PC-3 (cell line): ENCODE results near the gene HAVCR1. TPM values are rescaled to one million over a fixed set of nuclear protein-coding genes. Genes with fewer than 3 reads are reported as not detected.

Experiments
- ATAC-seq: fragments of 200-7000 bp; cut with Tn5 transposase; 2 replicates; pipeline ENCODE4 v1.9.1; 2020; ENCODE audit warnings: mild to moderate bottlenecking, moderate library complexity
- BruUV-seq: library from RNA; stranded (reverse); fragments of 400-500 nt; replicated peaks from 2 replicates; lab custom pipeline; 2021; lab: Mats Ljungman, UMichigan
- CTCF ChIA-PET: fragments of 300-600 bp; sonication (Branson Sonifier 250); formaldehyde crosslinking; loops from one replicate; lab custom pipeline; 2022; ENCODE audit warnings: antibody characterized with exemption; lab: Charles Lee
- POLR2A ChIA-PET: fragments of 300-600 bp; sonication (Branson Sonifier 250); formaldehyde crosslinking; loops from one replicate; lab custom pipeline; 2022; ENCODE audit warnings: antibody characterized with exemption; ENCODE audit not compliant: unreplicated experiment; lab: Charles Lee
- DNase-seq: peaks from one replicate; pipeline ENCODE4 v3.0.0-alpha.2; 2015
- H2AFZ ChIP-seq: fragments of 300-600 bp; sonication (generic); 2 replicates; pipeline ENCODE4 v1.6.0; 2016; ENCODE audit warnings: antibody characterized with exemption, low read length
- H3F3A ChIP-seq: fragments of 300-600 bp; sonication (generic); one replicate; pipeline ENCODE4 v1.6.0; 2017; ENCODE audit warnings: antibody characterized with exemption, low read length, control low read depth, mild to moderate bottlenecking; ENCODE audit not compliant: unreplicated experiment
- H3K27ac ChIP-seq: fragments of 300-600 bp; sonication (generic); 2 replicates; pipeline ENCODE4 v1.5.1; 2016; ENCODE audit warnings: mild to moderate bottlenecking, low read length
- H3K27me3 ChIP-seq: fragments of 300-600 bp; sonication (generic); 2 replicates; pipeline ENCODE4 v1.6.1; 2016; ENCODE audit warnings: low read length, mixed read lengths
- H3K36me3 ChIP-seq: fragments of 300-600 bp; sonication (generic); 2 replicates; pipeline ENCODE4 v1.6.1; 2016; ENCODE audit warnings: low read depth, mixed run types, low read length, mixed read lengths
- H3K4me1 ChIP-seq: fragments of 300-600 bp; sonication (generic); 2 replicates; pipeline ENCODE4 v1.5.1; 2016; ENCODE audit warnings: low read length; ENCODE audit not compliant: insufficient read depth
- H3K4me2 ChIP-seq: fragments of 300-600 bp; sonication (generic); 2 replicates; pipeline ENCODE4 v1.6.0; 2016; ENCODE audit warnings: low read length
- H3K4me3 ChIP-seq: fragments of 300-600 bp; sonication (generic); 2 replicates; pipeline ENCODE4 v1.5.1; 2016; ENCODE audit warnings: mild to moderate bottlenecking, low read length, mixed read lengths
- H3K79me2 ChIP-seq: fragments of 300-600 bp; sonication (generic); 2 replicates; pipeline ENCODE4 v1.6.1; 2017; ENCODE audit warnings: low read length, mixed read lengths
- H3K9ac ChIP-seq: fragments of 300-600 bp; sonication (generic); 2 replicates; pipeline ENCODE4 v1.6.0; 2016; ENCODE audit warnings: mild to moderate bottlenecking, low read length
- H3K9me2 ChIP-seq: fragments of 300-600 bp; sonication (generic); replicated peaks from 2 replicates; pipeline ENCODE4 v1.6.1; 2016; ENCODE audit warnings: mixed run types, low read length, mixed read lengths
- H3K9me3 ChIP-seq: fragments of 300-600 bp; sonication (generic); 2 replicates; pipeline ENCODE4 v1.6.1; 2016; ENCODE audit warnings: low read length, mixed read lengths
- H4K20me1 ChIP-seq: fragments of 300-600 bp; sonication (generic); 2 replicates; pipeline ENCODE4 v1.6.1; 2016; ENCODE audit warnings: low read length, mixed read lengths
- EZH2 ChIP-seq: fragments of 300-600 bp; sonication (generic); IDR thresholded peaks from one replicate; pipeline ENCODE4 v1.6.1; 2017; ENCODE audit warnings: antibody characterized with exemption, mild to moderate bottlenecking, low read length; ENCODE audit not compliant: unreplicated experiment
- EZH2phosphoT487 ChIP-seq: fragments of 300-600 bp; sonication (generic); IDR thresholded peaks from 2 replicates; pipeline ENCODE4 v1.6.1; 2018; ENCODE audit warnings: mild to moderate bottlenecking, antibody characterized with exemption, low read length, borderline replicate concordance
- intact Hi-C: fragments of 100-400 bp; cut with micrococcal nuclease; formaldehyde crosslinking; loops from 2 replicates; pipeline ENCODE4 v1.9.0; 2023
- total RNA-seq: library from RNA; depleted of rRNA; stranded (reverse); fragments of >200 nt; gene quantifications from 2 replicates; pipeline ENCODE4 v1.2.3, GENCODE V29; 2014
- TF ChIP-seq, protein P1 (sequence below): fragments of 300-600 bp; sonication (generic); conservative IDR thresholded peaks from 2 replicates; pipeline ENCODE4 v1.5.1; 2017; ENCODE audit warnings: antibody characterized with exemption, low read depth, mild to moderate bottlenecking, low read length

HAVCR1 gene
- total RNA-seq, 1 experiment from 2014 or later = not detected

DNA sequence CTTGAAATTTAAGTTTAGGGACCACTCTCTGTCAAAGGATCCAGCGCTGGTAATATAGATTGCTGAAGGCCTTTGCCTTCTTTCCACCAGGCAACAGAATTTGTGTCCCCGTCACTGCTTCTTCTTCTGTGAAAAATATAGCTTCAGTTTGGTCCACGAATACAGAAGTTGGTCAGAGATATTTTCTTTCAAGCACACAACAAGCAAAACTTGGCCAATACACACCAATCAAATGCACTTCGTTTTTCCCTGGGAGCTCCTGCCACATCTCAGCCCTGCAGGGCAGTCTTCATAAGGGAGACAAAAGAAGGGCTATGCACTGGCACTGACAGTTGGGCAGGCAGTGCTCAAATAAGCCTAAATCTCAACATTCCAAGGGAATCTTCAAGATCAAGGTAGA is 27.0 kb upstream of the HAVCR1 start:
- Histone ChIP-seq H3K27me3 (no peaks in the 10 kb centered on the region; the same call in none of the 2 replicates), H2AFZ (no peak overlapping the region), H3K27ac (no peak overlapping the region), H3K4me1 (no peaks in the 10 kb centered on the region), H3K4me3 (no peak overlapping the region), H3K9ac (no peak overlapping the region), H4K20me1 (no peaks in the 10 kb centered on the region), H3F3A (no peaks in the 10 kb centered on the region), H3K36me3 (no peaks in the 10 kb centered on the region), H3K9me3 (no peaks in the 10 kb centered on the region), H3K4me2 (no peak overlapping the region), H3K79me2 (no peaks in the 10 kb centered on the region), H3K9me2 (no peaks in the 10 kb centered on the region)
- POLR2A ChIA-PET = no interaction called here
- intact Hi-C loops = no loop called here
- CTCF ChIA-PET = no interaction called here
- DNase-seq = no peak
- BruUV-seq = no TSS peak
- no peak for ATAC-seq
- TF ChIP-seq EZH2 (no peak), EZH2phosphoT487 (no peak)
- TF ChIP-seq, protein P1, sequence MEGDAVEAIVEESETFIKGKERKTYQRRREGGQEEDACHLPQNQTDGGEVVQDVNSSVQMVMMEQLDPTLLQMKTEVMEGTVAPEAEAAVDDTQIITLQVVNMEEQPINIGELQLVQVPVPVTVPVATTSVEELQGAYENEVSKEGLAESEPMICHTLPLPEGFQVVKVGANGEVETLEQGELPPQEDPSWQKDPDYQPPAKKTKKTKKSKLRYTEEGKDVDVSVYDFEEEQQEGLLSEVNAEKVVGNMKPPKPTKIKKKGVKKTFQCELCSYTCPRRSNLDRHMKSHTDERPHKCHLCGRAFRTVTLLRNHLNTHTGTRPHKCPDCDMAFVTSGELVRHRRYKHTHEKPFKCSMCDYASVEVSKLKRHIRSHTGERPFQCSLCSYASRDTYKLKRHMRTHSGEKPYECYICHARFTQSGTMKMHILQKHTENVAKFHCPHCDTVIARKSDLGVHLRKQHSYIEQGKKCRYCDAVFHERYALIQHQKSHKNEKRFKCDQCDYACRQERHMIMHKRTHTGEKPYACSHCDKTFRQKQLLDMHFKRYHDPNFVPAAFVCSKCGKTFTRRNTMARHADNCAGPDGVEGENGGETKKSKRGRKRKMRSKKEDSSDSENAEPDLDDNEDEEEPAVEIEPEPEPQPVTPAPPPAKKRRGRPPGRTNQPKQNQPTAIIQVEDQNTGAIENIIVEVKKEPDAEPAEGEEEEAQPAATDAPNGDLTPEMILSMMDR = no peak

DNA sequence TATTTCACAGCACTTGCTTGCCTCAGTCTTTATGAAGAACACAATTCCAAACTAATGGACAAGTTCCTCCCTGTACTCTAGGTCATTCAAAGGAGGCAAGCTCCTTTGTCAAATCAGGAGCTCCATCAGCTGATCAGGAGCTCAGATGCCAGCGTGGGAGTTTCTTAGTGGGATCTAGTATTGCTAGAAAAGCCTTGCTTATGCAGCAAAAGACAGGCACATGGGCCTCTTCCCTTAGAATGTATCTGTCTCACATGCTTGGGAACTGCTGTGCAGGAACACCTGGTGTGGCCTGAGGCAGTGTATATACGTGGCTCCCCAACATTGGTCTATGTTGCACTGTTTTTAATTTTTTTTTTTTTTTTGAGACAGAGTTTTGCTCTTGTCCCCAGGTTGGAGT is 21.4 kb upstream of the HAVCR1 start:
- POLR2A ChIA-PET = no interaction called here
- Histone ChIP-seq H4K20me1 (no peaks in the 10 kb centered on the region), H3K79me2 (no peaks in the 10 kb centered on the region), H3K27me3 (no peaks in the 10 kb centered on the region), H2AFZ (no peak overlapping the region), H3K9me3 (no peaks in the 10 kb centered on the region), H3K9ac (no peak overlapping the region), H3K4me2 (no peak overlapping the region), H3K9me2 (no peaks in the 10 kb centered on the region), H3K4me3 (no peak overlapping the region), H3F3A (no peaks in the 10 kb centered on the region), H3K36me3 (no peaks in the 10 kb centered on the region), H3K4me1 (no peaks in the 10 kb centered on the region; the same call in 1 of the 2 replicates), H3K27ac (no peak overlapping the region)
- CTCF ChIA-PET = no interaction called here
- DNase-seq (no peak), ATAC-seq (no peak)
- TF ChIP-seq, protein P1 = no peak
- TF ChIP-seq EZH2 (no peak), EZH2phosphoT487 (no peak)
- intact Hi-C loops = no loop called here
- BruUV-seq = no TSS peak

DNA sequence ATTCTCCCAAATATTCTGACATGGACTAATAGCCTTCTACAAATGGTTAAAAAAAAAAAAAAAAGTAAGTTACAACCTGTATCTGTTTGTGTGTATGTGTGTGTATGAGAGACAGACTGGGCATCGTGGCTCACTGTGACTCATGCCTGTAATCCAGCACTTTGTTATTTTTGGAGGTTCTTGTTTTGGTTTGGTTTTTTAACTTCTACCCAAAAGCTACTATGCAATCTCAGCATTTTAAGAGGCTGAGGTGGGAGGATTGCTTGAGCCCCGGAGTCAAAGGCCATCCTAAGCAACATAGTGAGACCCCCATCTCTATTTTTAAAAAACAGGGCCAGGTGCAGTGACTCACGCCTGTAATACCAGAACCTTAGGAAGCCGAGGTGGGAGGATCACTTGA is 17.6 kb upstream of the HAVCR1 start:
- intact Hi-C loops = no loop called here
- Histone ChIP-seq H3K36me3 (no peaks in the 10 kb centered on the region), H3F3A (no peaks in the 10 kb centered on the region), H3K27me3 (no peaks in the 10 kb centered on the region), H3K4me1 (peaks cover 15% of the 10 kb centered on the region), H3K4me3 (no peak overlapping the region), H3K79me2 (no peaks in the 10 kb centered on the region), H3K4me2 (peak overlapping the region; percentile 16; the same call in 1 of the 2 replicates), H3K9me2 (no peaks in the 10 kb centered on the region), H3K9me3 (no peaks in the 10 kb centered on the region), H2AFZ (no peak overlapping the region), H3K27ac (no peak overlapping the region), H3K9ac (no peak overlapping the region), H4K20me1 (no peaks in the 10 kb centered on the region)
- DNase-seq (peak; percentile 49), ATAC-seq (peak; percentile 69)
- BruUV-seq = no TSS peak
- TF ChIP-seq EZH2 = no peak
- TF ChIP-seq, protein P1 = no peak
- TF ChIP-seq EZH2phosphoT487 = no peak
- POLR2A ChIA-PET = no interaction called here
- CTCF ChIA-PET = no interaction called here
